Neuronal stem cell (in vitro differentiated cells): ENCODE data around the gene SMC3.

ENCODE experiments used
- DNase-seq: peaks from one replicate; pipeline ENCODE4 v3.0.0-alpha.2; 2013; ENCODE audit warnings: low spot score
- H2AFZ ChIP-seq: one replicate; pipeline ENCODE4 v1.6.1; 2013; ENCODE audit warnings: mild to moderate bottlenecking, low read length, inconsistent platforms
- H2AK5ac ChIP-seq: 2 replicates; pipeline ENCODE4 v1.6.1; 2013; ENCODE audit warnings: low read depth, mild to moderate bottlenecking, inconsistent platforms, low read length, moderate library complexity, mixed read lengths
- H2BK120ac ChIP-seq: 2 replicates; pipeline ENCODE4 v1.6.1; 2013; ENCODE audit warnings: low read depth, mild to moderate bottlenecking, inconsistent platforms, low read length, moderate library complexity, mixed read lengths
- H2BK12ac ChIP-seq: one replicate; pipeline ENCODE4 v1.6.1; 2013; ENCODE audit warnings: low read length, inconsistent platforms
- H2BK15ac ChIP-seq: 2 replicates; pipeline ENCODE4 v1.6.1; 2013; ENCODE audit warnings: mild to moderate bottlenecking, low read length, inconsistent platforms, mixed read lengths
- H2BK5ac ChIP-seq: one replicate; pipeline ENCODE4 v1.6.1; 2013; ENCODE audit warnings: inconsistent platforms, mild to moderate bottlenecking, low read length, moderate library complexity
- H3K14ac ChIP-seq: one replicate; pipeline ENCODE4 v1.6.1; 2013; ENCODE audit warnings: low read length, inconsistent platforms
- H3K18ac ChIP-seq: 2 replicates; pipeline ENCODE4 v1.6.1; 2013; ENCODE audit warnings: low read length, inconsistent platforms
- H3K23ac ChIP-seq: 2 replicates; pipeline ENCODE4 v1.6.1; 2013; ENCODE audit warnings: low read depth, mild to moderate bottlenecking, mixed read lengths, low read length, inconsistent platforms; ENCODE audit not compliant: poor library complexity
- H3K27ac ChIP-seq: replicated peaks from 3 replicates; pipeline ENCODE4 v1.5.1; 2013; ENCODE audit warnings: low read length, inconsistent platforms
- H3K27me3 ChIP-seq, 3 experiments: 2 replicates each; pipeline ENCODE4 v1.6.1; 2013; ENCODE audit warnings: low read length in 3 of 3, mild to moderate bottlenecking in 2 of 3, inconsistent platforms in 1 of 3, low read depth in 1 of 3, mixed read lengths in 1 of 3, moderate library complexity in 1 of 3; ENCODE audit not compliant: control insufficient read depth in 3 of 3, insufficient read depth in 3 of 3
- H3K36me3 ChIP-seq, 2 donors: replicated peaks in 1 of 2; 2 replicates each; pipeline ENCODE4 v1.6.1; 2013; ENCODE audit warnings: low read length in 2 of 2; ENCODE audit not compliant: control insufficient read depth in 2 of 2, insufficient read depth in 2 of 2
- H3K4ac ChIP-seq: 2 replicates; pipeline ENCODE4 v1.6.1; 2013; ENCODE audit warnings: inconsistent platforms, mild to moderate bottlenecking, low read length, moderate library complexity
- H3K4me1 ChIP-seq, 2 donors: 1 replicate in 1 of 2; 2 replicates in 1 of 2; pipeline ENCODE4 v1.6.1; 2013; ENCODE audit warnings: low read length in 2 of 2, low read depth in 1 of 2; ENCODE audit not compliant: control insufficient read depth in 2 of 2, insufficient read depth in 1 of 2
- H3K4me2 ChIP-seq: one replicate; pipeline ENCODE4 v1.6.1; 2013; ENCODE audit warnings: mild to moderate bottlenecking, low read length, inconsistent platforms; ENCODE audit not compliant: insufficient read depth, poor library complexity, severe bottlenecking
- H3K4me3 ChIP-seq, 2 donors: 2 replicates each; pipeline ENCODE4 v1.5.1; 2013; ENCODE audit warnings: low read length in 2 of 2, mild to moderate bottlenecking in 2 of 2, inconsistent platforms in 1 of 2, moderate library complexity in 1 of 2
- H3K79me1 ChIP-seq: one replicate; pipeline ENCODE4 v1.6.1; 2013; ENCODE audit warnings: low read depth, mild to moderate bottlenecking, inconsistent platforms, low read length, moderate library complexity
- H3K9ac ChIP-seq: one replicate; pipeline ENCODE4 v1.6.1; 2013; ENCODE audit warnings: mild to moderate bottlenecking, low read depth, low read length, inconsistent platforms; ENCODE audit not compliant: poor library complexity
- H3K9me3 ChIP-seq, 2 donors: replicated peaks in 1 of 2; 2 replicates each; pipeline versions ENCODE3 to v1.6.1; 2013; ENCODE audit warnings: low read length in 2 of 2, mild to moderate bottlenecking in 2 of 2, inconsistent platforms in 1 of 2, low read depth in 1 of 2, mixed read lengths in 1 of 2, moderate library complexity in 1 of 2; ENCODE audit not compliant: control insufficient read depth in 2 of 2, insufficient read depth in 1 of 2
- H4K8ac ChIP-seq: one replicate; pipeline ENCODE4 v1.6.1; 2013; ENCODE audit warnings: low read depth, mild to moderate bottlenecking, inconsistent platforms, low read length, moderate library complexity
- H4K91ac ChIP-seq: one replicate; pipeline ENCODE4 v1.6.1; 2013; ENCODE audit warnings: low read length, low read depth, mild to moderate bottlenecking, inconsistent platforms; ENCODE audit not compliant: poor library complexity
- WGBS, 2 donors: extraction: QIAGEN DNeasy Blood & Tissue Kit; methylation state at CpG; one replicate each; pipeline ENCODE4 v1.1.7; 2013; ENCODE audit warnings: missing lambda C conversion rate in 2 of 2, mixed read lengths in 1 of 2; ENCODE audit not compliant: insufficient read length in 2 of 2, insufficient replicate concordance in 1 of 2; ENCODE audit errors: extremely low coverage in 2 of 2; 5-methylcytosine and 5-hydroxymethylcytosine counted together

The SMC3 gene

DNA sequence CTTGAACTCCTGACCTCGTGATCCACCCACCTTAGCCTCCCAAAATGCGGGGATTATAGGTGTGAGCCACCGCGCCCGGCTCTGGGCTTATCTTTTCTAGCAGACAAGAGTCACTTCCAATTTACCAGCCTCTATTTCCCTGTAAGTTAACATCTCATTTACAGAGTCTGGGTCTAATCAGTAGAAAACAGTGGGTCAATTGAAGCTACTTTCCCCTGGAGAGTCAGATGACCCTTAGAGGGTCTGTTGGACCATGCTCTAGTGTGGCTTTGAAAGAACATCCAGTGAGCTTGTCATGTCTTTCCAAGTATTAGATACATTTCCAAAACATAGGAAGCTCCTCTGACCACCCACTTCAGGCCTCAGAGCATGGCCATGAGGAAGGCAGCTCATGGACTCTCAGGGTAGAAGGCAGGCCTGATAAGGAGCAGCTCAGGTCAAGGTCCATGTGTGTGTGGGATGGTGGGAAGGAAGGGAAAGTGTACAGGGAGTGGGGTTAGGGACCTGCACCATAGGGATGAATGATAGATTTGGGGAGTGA lies 49.1 kb downstream of the SMC3 start:
- no peak overlapping the region for H4K91ac ChIP-seq
- H3K4ac ChIP-seq = no peak overlapping the region
- no peak overlapping the region for H3K23ac ChIP-seq
- DNase-seq = no peak
- H3K4me2 ChIP-seq = no peak overlapping the region
- no peak overlapping the region for H3K14ac ChIP-seq
- no peak overlapping the region for H2AK5ac ChIP-seq
- no peak overlapping the region for H2BK5ac ChIP-seq
- H3K36me3 ChIP-seq = no peaks in the 10 kb centered on the region
- no peak overlapping the region for H3K27ac ChIP-seq
- no peak overlapping the region for H3K18ac ChIP-seq
- no peaks in the 10 kb centered on the region for H3K79me1 ChIP-seq
- H3K9me3 ChIP-seq = no peaks in the 10 kb centered on the region
- H2AFZ ChIP-seq = no peak overlapping the region
- H3K4me1 ChIP-seq = peaks cover 0 to 14% of the 10 kb centered on the region in 2 donors
- WGBS, 2 donors = no CpG with 5 or more reads among the region's 5 CpGs
- peaks cover 0 to 18% (median 0%) of the 10 kb centered on the region in 3 experiments for H3K27me3 ChIP-seq
- no peak overlapping the region for H2BK15ac ChIP-seq
- no peak overlapping the region for H4K8ac ChIP-seq
- no peak overlapping the region for H3K4me3 ChIP-seq
- H3K9ac ChIP-seq = no peak overlapping the region
- no peak overlapping the region for H2BK120ac ChIP-seq
- H2BK12ac ChIP-seq = no peak overlapping the region

- peak overlapping the region; percentile 51 for H2AK5ac ChIP-seq
- H2BK5ac ChIP-seq = no peak overlapping the region
- WGBS, 2 donors = no CpG with 5 or more reads among the region's 7 CpGs
- H3K36me3 ChIP-seq = no peaks in the 10 kb centered on the region
- no peak overlapping the region for H3K4me2 ChIP-seq
- no peak overlapping the region for H3K4ac ChIP-seq
- H4K91ac ChIP-seq = no peak overlapping the region
- H4K8ac ChIP-seq = no peak overlapping the region
- no peak overlapping the region for H3K9ac ChIP-seq
- H3K27me3 ChIP-seq = peaks cover 0 to 18% (median 0%) of the 10 kb centered on the region in 3 experiments
- H3K9me3 ChIP-seq = no peaks in the 10 kb centered on the region
- H3K23ac ChIP-seq = no peak overlapping the region
- H3K18ac ChIP-seq = no peak overlapping the region
- no peak overlapping the region for H3K4me3 ChIP-seq
- H2BK15ac ChIP-seq = peak overlapping the region; percentile 5
- no peak overlapping the region for H2BK120ac ChIP-seq
- H3K4me1 ChIP-seq = peaks cover 0 to 14% of the 10 kb centered on the region in 2 donors
- no peak for DNase-seq
- no peak overlapping the region for H3K14ac ChIP-seq
- H3K79me1 ChIP-seq = no peaks in the 10 kb centered on the region
- no peak overlapping the region for H2BK12ac ChIP-seq
- H2AFZ ChIP-seq = no peak overlapping the region
- no peak overlapping the region for H3K27ac ChIP-seq
Measured at GRCh38 chr10:110617425-110618229, 50.1 kb downstream of the SMC3 start.

- Histone ChIP-seq H3K9me3 (no peaks in the 10 kb centered on the region), H3K27me3 (peaks cover 0 to 18% (median 0%) of the 10 kb centered on the region in 3 experiments), H2AFZ (no peak overlapping the region), H3K9ac (no peak overlapping the region), H3K79me1 (no peaks in the 10 kb centered on the region), H3K27ac (no peak overlapping the region), H2BK12ac (no peak overlapping the region), H3K4ac (no peak overlapping the region), H3K36me3 (no peaks in the 10 kb centered on the region), H4K8ac (no peak overlapping the region), H4K91ac (no peak overlapping the region), H3K18ac (no peak overlapping the region), H2BK120ac (no peak overlapping the region), H3K4me1 (peaks cover 0 to 14% of the 10 kb centered on the region in 2 donors), H2BK5ac (no peak overlapping the region), H3K23ac (no peak overlapping the region), H3K4me2 (no peak overlapping the region), H3K4me3 (no peak overlapping the region), H2BK15ac (no peak overlapping the region), H3K14ac (no peak overlapping the region), H2AK5ac (no peak overlapping the region)
- WGBS, 2 donors = no CpG with 5 or more reads among the region's 5 CpGs
- DNase-seq = no peak
Measured at GRCh38 chr10:110618230-110618610, 50.7 kb downstream of the SMC3 start.

GRCh38 chr10:110619514-110620397 lies 52.3 kb downstream of the SMC3 start:
- H2BK15ac ChIP-seq = no peak overlapping the region
- no peaks in the 10 kb centered on the region for H3K79me1 ChIP-seq
- no peak overlapping the region for H2BK12ac ChIP-seq
- no peak overlapping the region for H3K23ac ChIP-seq
- no peak overlapping the region for H2BK120ac ChIP-seq
- peaks cover 0 to 14% of the 10 kb centered on the region in 2 donors for H3K4me1 ChIP-seq
- peaks cover 0 to 17% (median 0%) of the 10 kb centered on the region in 3 experiments for H3K27me3 ChIP-seq
- no peak overlapping the region for H4K91ac ChIP-seq
- no peak overlapping the region for H3K4ac ChIP-seq
- H4K8ac ChIP-seq = no peak overlapping the region
- no peak for DNase-seq
- no peaks in the 10 kb centered on the region for H3K36me3 ChIP-seq
- H2AFZ ChIP-seq = no peak overlapping the region
- H3K4me2 ChIP-seq = no peak overlapping the region
- no peak overlapping the region for H3K4me3 ChIP-seq
- no peak overlapping the region for H3K18ac ChIP-seq
- no peak overlapping the region for H3K27ac ChIP-seq
- no peak overlapping the region for H2BK5ac ChIP-seq
- H3K14ac ChIP-seq = no peak overlapping the region
- H3K9me3 ChIP-seq = no peaks in the 10 kb centered on the region
- WGBS, 2 donors = no CpG with 5 or more reads among the region's 3 CpGs
- no peak overlapping the region for H3K9ac ChIP-seq
- no peak overlapping the region for H2AK5ac ChIP-seq
